HG02588 (cell line): ENCODE data around the gene FHL1.

Experiments
- ATAC-seq: cut with Tn5 transposase; IDR thresholded peaks from one replicate; pipeline ENCODE4 v1.9.1; 2021; ENCODE audit warnings: mild to moderate bottlenecking, moderate library complexity; ENCODE audit not compliant: unreplicated experiment

FHL1 gene

DNA sequence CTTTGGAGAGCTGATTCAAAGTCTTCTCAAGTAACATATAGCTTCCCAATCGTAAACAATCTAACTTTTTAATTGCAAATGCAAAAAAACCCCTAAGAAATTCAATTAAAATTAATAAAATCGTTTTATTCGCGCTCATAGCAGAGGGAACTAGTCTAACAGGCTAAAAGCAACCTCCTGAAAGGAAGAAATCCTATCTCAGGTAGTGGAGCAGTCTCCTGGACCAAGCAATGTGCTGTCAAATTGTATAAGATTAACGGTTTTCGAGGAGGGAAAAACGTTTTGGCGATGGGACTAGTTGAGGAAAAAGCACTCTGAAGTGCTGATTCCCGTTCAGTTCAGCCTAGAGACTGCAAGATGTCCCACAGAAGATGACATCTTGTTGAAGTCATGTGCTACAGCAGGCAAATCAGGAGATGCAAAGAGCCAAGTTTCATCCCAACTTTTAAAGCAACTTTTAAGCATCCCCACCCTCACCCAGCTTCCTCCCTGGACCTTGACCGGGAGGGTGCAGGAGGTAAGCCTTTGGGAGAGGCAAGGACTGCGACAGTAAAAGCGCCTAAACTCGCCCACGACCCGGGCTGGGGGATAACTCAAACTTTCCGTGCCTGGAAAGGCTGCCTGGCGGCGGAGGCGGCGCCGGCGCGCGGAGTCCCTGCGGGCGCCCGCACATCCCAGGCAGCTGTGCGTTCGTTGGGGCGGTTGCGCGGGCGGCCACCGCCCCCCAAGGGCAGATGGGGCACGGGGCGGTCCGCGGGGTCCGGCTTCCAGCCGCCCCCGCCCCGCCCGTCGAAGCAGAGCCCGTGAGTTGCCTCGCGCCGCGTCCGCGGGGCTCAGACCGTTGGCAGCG lies 103.1 kb downstream of the FHL1 start:
- ATAC-seq: peak; percentile 33

GRCh38 chrX:136251041-136251991 lies 104.0 kb downstream of the FHL1 start, which contains the start of gene MAP7D3:
Gene MAP7D3 (minus strand): TSS chrX:136251400. CDS start chrX:136251358, 42 bp downstream.
- peak; percentile 91 for ATAC-seq

DNA sequence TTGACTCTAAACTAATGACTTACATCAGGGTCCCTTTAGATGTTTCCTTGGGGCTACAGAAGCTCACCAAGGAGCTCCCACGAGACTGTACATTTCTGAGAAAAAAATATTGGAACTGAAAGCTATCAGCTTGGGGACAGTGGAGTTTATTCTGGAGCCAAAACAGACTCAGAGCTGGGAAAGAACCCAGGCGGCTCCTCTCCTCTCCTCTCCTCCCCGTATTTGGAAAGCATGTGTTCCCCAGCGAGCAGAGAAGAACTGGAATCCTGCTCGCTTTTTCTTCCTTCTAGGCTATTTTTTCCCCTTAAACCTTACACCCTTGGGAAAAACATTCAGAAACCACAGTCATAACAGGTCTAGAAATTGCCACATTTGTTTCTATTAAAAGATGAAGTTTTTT lies 108.2 kb downstream of the FHL1 start:
- ATAC-seq: no peak

GRCh38 chrX:136256026-136256425 lies 108.7 kb downstream of the FHL1 start:
- ATAC-seq: no peak

GRCh38 chrX:136258951-136259350 lies 111.6 kb downstream of the FHL1 start:
- ATAC-seq: no peak

DNA sequence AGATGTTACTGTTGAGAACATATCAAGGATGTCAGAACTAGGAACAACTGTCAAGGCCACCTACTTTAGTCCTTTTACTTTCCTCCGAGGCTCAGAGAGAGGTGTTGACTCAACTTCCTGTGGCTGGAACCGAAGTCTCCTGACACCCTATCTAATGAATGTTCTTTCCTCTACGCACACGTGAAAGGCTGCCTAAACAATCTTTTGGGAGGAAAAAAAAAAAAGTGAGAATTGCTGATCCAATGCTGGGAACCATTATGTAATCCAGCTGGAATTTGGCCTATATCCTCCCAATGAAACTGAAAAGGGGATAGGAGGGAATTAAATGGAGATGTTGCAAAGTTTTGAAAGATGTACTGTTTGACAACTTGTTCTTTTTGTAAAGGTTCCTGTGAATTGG lies 112.2 kb downstream of the FHL1 start:
- no peak for ATAC-seq

GRCh38 chrX:136260776-136261175 lies 113.4 kb downstream of the FHL1 start:
- no peak for ATAC-seq
